ENCODE measurements around the gene NT5M. TPM values are rescaled to one million over a fixed set of nuclear protein-coding genes. Genes with fewer than 3 reads are reported as not detected.
A peak's percentile ranks its signal among the peaks of the same experiment; 100 is the strongest.

NT5M gene
- total RNA-seq, 2 experiments from 2014 or later = 4.3 to 5.4 TPM

DNA sequence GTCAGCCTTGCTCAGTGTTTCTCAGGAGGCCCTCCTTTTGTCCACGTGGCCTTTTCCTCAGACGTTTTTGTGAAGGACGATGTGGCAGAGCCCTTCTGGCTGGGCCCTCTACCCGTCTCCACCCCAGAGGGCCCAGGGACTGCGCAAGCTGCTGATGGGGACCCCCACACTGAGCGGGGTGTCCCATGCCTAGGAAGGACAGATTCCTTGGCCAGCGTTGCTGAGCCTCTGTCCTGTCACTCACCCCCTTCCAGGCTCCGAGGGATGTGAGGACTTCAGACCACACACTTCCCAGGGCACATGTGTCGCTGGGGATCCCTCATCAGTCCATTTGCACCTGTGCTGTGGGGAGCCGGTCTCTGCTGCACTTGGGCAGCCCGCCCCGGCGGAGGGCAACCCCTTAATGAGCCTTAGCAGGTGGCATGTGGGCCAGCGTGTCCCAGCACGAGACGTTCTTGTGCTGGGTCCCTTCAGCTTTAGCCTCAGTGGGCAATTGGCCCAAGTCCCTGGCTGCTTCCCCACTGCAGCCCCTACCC, 48.3 kb downstream of the NT5M start:
- intact Hi-C loops (cut with DNase I, micrococcal nuclease) = loop anchor here in 1 of 2 experiments (10.0 kb wide), 1 partner anchor 673 kb away; no protein-coding TSS in a partner anchor
- no peak overlapping the region for H3K4me3 Mint-ChIP-seq
- H3K9me3 Mint-ChIP-seq (ENCODE audit: low read depth) = no peaks in the 10 kb centered on the region
- POLR2A ChIA-PET = no interaction called here
- DNase-seq (no peak), ATAC-seq (no peak)
- H3K27ac Mint-ChIP-seq = no peak overlapping the region
- H3K27me3 Mint-ChIP-seq = no peaks in the 10 kb centered on the region
- H3K36me3 Mint-ChIP-seq (ENCODE audit: low read depth) = no peaks in the 10 kb centered on the region
- CTCF ChIA-PET = interaction anchor here (3.4 kb wide), 1 partner anchor 290 kb away, joined by 14 read pairs; no protein-coding TSS in a partner anchor
- H3K4me1 Mint-ChIP-seq = no peaks in the 10 kb centered on the region

DNA sequence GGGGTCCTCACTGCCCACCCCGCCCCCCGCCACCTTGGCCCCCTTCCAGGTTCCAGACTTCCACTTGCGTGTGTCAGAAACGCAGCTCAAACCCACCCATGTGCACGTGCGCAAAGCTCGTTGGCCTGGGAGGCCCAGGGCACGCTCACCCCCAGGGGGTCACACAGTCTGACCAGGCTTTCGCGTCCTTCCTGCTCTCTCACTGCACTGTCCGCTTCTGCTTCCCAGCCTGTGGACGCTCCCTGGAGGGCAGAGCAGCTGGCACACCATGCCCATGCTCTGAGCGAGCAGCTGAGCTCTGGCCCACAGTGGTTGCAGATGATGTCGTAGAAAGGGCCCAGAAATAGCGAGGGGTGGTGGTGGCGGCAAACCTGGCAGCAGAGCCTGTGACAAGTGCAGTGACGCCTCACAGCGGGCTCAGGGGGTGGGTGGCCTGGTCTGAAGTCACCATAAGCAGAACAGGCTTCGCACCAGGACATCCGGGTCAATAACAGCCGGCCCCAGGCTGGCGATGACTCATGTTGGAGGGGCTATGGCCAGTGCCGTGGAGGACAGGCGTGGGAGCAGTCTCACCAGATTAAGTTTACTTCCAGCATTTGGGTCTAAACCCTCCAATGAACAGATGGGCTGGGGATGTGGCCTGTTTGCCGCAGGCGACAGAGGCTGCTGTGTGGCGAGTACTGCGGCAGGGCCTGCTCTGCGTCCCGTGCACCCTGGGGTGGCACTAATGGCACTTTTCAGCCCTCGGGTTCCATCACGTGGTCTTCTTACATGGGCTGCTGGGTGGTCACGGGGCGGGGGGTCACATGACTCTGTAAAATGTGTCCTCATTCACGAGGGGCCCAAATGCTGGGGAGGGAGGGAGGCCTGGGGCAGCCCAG, 49.0 kb downstream of the NT5M start:
- CTCF ChIA-PET = interaction anchor here (3.4 kb wide), 1 partner anchor 290 kb away, joined by 14 read pairs; no protein-coding TSS in a partner anchor

DNA sequence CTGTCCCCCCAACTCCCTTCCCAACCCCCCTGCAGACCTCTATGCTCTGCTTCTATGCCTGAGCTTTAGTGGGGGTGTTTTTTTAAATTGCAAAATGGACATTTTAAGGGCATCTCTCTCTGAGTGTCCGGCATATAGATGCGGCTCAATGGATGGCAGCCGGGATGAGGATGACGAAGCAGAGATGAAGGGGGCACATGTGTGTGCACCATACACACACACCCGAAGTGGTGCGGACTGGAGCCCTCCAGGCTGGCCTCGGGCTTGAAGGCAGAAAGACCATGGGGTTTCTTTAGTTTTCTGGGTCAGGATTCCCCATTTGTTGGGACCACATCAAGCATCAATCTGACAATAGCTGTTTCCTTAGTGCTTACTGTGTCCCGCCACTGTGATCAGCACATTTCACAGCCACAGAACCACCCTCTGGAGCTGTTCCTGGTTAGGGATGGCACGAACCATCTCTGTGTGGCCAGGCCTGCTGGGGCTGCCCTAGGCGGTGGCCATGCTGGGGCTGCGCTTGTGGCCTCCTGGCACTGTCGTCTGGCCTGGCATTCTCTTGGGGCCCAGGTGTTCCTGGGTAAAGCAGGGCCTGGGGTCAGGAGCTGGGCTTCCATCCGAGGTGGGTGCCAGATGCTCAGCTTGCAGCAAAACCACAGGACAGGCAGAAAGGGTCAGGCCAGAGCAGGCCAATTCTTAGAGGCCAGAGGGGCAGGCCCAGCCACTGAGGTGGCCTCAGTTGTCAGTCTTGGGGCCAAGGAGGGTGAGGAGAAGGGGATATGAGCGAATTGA, 49.9 kb downstream of the NT5M start:
- no peak for DNase-seq

More for the DNA sequence above, 49.0 kb downstream of the NT5M start:
- Mint-ChIP-seq H3K36me3 (ENCODE audit: low read depth) (no peaks in the 10 kb centered on the region), H3K9me3 (ENCODE audit: low read depth) (no peaks in the 10 kb centered on the region), H3K27ac (no peak overlapping the region), H3K27me3 (no peaks in the 10 kb centered on the region), H3K4me1 (no peaks in the 10 kb centered on the region), H3K4me3 (no peak overlapping the region)
- POLR2A ChIA-PET = no interaction called here
- intact Hi-C loops (cut with DNase I, micrococcal nuclease) = loop anchor here in 1 of 2 experiments (10.0 kb wide), 1 partner anchor 673 kb away; no protein-coding TSS in a partner anchor
- DNase-seq (no peak), ATAC-seq (no peak)

DNA sequence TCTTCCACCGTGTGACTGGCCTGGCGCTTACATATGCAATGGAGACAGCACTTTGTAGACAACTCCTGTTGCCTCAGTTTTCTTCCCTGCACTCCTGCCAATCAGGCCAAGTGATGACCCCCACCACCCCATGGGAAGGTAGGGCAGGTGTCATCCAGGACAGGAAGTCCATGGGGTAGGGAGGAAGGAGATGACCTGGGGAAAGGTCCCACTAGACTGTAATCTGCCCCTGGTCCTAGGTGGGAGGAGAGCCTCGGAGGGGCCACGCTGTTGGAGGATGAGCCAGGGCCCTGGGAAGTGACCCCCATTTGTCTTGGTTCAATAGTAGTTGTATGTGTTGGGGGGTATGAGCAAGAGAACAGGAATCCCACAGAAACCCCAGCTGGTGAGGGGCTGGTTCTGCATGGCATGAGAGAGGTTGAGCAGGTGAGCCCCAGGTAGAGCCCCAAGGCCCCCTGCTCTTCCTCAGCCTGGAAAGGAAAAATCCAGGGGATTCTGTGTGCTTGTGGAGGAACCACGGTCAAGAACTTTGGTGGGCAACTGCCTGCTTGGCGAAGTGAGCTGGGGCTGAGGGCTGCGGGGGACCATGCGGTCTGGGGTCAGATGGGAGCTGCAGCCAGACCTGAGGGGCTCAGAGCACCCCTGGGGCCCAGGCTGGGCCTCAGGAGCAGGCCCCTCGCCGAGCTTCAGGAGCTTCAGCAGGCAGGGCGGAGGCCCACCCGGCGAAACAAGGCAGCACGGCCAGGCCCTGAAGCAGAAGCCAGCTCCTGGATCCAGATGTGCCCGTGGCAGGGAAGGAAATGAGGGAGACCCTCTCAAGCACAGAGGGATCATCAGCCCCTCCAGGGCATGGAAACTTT, 50.7 kb downstream of the NT5M start:
- Mint-ChIP-seq H3K27me3 (no peaks in the 10 kb centered on the region), H3K4me1 (no peaks in the 10 kb centered on the region), H3K9me3 (ENCODE audit: low read depth) (peaks cover 3% of the 10 kb centered on the region), H3K4me3 (no peak overlapping the region), H3K36me3 (ENCODE audit: low read depth) (no peaks in the 10 kb centered on the region), H3K27ac (no peak overlapping the region)
- POLR2A ChIA-PET = no interaction called here
- no peak for ATAC-seq
- CTCF ChIA-PET = interaction anchor here (1.0 to 3.4 kb wide), 6 partner anchors 13 to 288 kb away, joined by 3 to 58 read pairs (median 6); partner anchors contain the start of gene RASD1
- DNase-seq = no peak
- intact Hi-C loops (cut with DNase I, micrococcal nuclease) = loop anchor here in 1 of 2 experiments (10.0 kb wide), 1 partner anchor 671 kb away; no protein-coding TSS in a partner anchor

More for the DNA sequence above, 49.9 kb downstream of the NT5M start:
- ChIA-PET CTCF (interaction anchor here (1.2 to 3.4 kb wide), 3 partner anchors 14 to 289 kb away, joined by 3 to 14 read pairs (median 5); no protein-coding TSS in a partner anchor), POLR2A (no interaction called here)
- H3K9me3 Mint-ChIP-seq (ENCODE audit: low read depth) = no peaks in the 10 kb centered on the region
- intact Hi-C loops (cut with DNase I, micrococcal nuclease) = loop anchor here in 1 of 2 experiments (10.0 kb wide), 1 partner anchor 672 kb away; no protein-coding TSS in a partner anchor
- no peaks in the 10 kb centered on the region for H3K4me1 Mint-ChIP-seq
- no peak overlapping the region for H3K27ac Mint-ChIP-seq
- H3K27me3 Mint-ChIP-seq = no peaks in the 10 kb centered on the region
- ATAC-seq = no peak
- no peaks in the 10 kb centered on the region for H3K36me3 Mint-ChIP-seq (ENCODE audit: low read depth)
- H3K4me3 Mint-ChIP-seq = no peak overlapping the region

DNA sequence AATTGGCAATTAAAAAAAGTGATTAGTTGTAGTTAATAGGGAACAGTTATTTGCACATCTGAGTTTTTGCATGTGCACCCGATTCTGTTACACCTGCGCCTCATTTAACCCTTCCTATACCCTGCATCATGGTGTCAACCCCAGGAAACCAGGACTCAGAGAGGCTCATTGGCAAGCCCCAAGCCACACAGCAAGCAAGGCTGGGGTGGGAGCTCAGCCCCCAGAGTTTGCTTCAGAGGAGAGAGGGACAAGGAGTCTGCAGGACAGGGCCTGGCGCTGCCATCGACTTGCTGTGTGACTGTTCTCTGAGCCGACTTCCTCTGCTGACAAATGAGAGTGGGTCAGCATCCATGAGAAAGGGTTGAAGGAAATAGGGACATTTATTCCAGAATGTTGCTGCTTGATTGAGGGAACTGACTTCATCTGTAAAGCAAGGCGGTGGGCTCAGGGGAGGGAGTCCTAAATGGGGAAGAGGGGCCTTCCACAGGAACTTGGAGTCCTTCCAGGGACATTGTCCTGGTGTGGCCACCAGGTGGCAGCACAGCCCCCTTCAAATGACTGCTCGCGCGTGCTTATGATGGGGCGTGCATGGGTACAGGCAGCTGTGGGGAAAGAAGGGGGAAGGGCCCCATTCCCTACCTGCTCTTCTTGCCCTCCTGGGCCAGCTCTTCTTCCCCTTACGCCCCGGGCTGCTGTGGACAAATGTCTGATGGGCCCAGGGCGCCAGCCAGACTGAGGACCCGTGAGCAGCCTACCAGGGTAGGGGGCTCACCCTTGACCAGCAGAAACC, 51.6 kb downstream of the NT5M start:
- intact Hi-C loops (cut with DNase I, micrococcal nuclease) = loop anchor here (1.0 to 10.0 kb wide), 5 partner anchors 147 to 670 kb away; no protein-coding TSS in a partner anchor
- H3K4me1 Mint-ChIP-seq = no peaks in the 10 kb centered on the region
- no peak overlapping the region for H3K27ac Mint-ChIP-seq
- CTCF ChIA-PET = interaction anchor here (0.5 to 3.4 kb wide), 19 partner anchors 9 to 1052 kb away, joined by 3 to 58 read pairs (median 3); partner anchors contain the start of gene RASD1
- no peaks in the 10 kb centered on the region for H3K36me3 Mint-ChIP-seq (ENCODE audit: low read depth)
- H3K4me3 Mint-ChIP-seq = no peak overlapping the region
- ATAC-seq (peak; percentile 79), DNase-seq (peak; percentile 87)
- POLR2A ChIA-PET = no interaction called here
- H3K9me3 Mint-ChIP-seq (ENCODE audit: low read depth) = peaks cover 6% of the 10 kb centered on the region
- no peaks in the 10 kb centered on the region for H3K27me3 Mint-ChIP-seq

DNA sequence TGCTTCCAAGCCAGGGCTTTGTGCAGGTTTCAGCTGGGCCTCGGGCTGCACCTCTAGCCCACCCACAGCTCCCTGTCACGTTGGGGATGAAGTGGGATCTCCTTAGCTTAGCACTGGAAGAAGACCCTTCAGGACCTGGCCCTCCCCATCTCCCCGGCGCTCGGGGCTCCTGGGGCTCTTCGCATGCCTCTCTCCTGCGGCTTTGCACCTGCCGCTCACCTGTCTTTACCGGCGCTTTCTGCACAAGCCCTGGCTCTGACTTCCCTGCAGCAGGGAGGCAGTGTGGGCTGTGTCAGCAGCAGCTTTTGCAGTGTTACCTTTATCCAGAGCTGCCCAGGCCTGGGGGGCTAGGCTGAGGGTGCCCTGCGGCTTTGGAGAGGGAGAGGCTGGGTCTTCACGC, 52.3 kb downstream of the NT5M start:
- intact Hi-C loops (cut with DNase I, micrococcal nuclease) = loop anchor here (1.0 to 10.0 kb wide), 5 partner anchors 146 to 669 kb away; no protein-coding TSS in a partner anchor
- no peak for ATAC-seq
- Mint-ChIP-seq H3K4me1 (no peaks in the 10 kb centered on the region), H3K9me3 (ENCODE audit: low read depth) (peaks cover 6% of the 10 kb centered on the region), H3K27ac (no peak overlapping the region), H3K36me3 (ENCODE audit: low read depth) (no peaks in the 10 kb centered on the region), H3K27me3 (no peaks in the 10 kb centered on the region), H3K4me3 (no peak overlapping the region)
- POLR2A ChIA-PET = interaction anchor here (0.6 kb wide), 1 partner anchor 117 kb away, joined by 9 read pairs; no protein-coding TSS in a partner anchor
- no peak for DNase-seq
- CTCF ChIA-PET = interaction anchor here (0.5 to 3.4 kb wide), 18 partner anchors 9 to 1052 kb away, joined by 3 to 58 read pairs (median 4); partner anchors contain the start of gene RASD1

DNA sequence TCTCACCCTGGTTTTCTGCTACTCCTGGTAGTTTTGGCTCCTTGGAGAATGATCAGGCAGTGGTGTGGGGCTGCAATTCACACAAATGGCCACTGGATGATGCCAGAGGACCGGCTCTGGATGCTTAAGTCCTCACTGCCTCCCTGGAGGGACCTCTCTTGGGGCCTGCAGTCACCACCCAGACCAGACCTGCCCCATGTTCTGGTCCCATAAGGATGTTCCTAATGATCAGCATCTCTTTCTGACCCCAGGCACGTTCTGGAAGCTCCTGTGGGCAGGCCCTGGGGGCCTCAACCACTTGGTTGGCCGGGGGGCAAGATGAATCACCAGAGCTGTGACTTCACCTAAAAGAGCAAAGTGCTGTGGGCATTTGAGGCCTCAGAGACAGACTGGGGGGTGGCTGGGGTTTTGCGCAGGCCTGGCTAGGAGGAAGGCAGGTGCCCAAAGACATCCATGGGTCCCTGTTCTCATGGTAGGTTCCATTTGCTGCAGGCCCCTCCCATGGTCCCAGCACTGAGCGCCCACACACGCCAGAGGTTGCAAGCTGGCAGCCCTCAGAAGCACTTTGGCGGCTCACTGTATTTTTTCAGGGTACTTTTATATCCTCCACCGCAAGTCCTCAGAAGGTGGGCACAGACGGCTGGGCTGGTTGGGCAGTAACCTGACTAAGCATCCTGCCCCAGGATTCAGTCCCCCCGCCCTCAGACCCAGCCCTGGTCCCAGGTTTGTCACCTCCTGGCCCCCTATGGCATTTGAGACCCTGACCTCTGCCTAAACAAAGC, 53.2 kb downstream of the NT5M start:
- Mint-ChIP-seq H3K27me3 (peaks cover 2% of the 10 kb centered on the region), H3K27ac (no peak overlapping the region), H3K36me3 (ENCODE audit: low read depth) (no peaks in the 10 kb centered on the region), H3K4me3 (no peak overlapping the region), H3K9me3 (ENCODE audit: low read depth) (peaks cover 6% of the 10 kb centered on the region), H3K4me1 (no peaks in the 10 kb centered on the region)
- ATAC-seq = peak; percentile 86
- DNase-seq = peak; percentile 82
- intact Hi-C loops (cut with DNase I, micrococcal nuclease) = loop anchor here (1.0 to 10.0 kb wide), 7 partner anchors 84 to 668 kb away; partner anchors contain the start of gene RASD1 (in 1 of the 2)
- ChIA-PET POLR2A (interaction anchor here (0.6 kb wide), 1 partner anchor 116 kb away, joined by 9 read pairs; no protein-coding TSS in a partner anchor), CTCF (interaction anchor here (0.6 to 3.4 kb wide), 13 partner anchors 13 to 402 kb away, joined by 3 to 58 read pairs (median 5); partner anchors contain the start of gene RASD1)

DNA sequence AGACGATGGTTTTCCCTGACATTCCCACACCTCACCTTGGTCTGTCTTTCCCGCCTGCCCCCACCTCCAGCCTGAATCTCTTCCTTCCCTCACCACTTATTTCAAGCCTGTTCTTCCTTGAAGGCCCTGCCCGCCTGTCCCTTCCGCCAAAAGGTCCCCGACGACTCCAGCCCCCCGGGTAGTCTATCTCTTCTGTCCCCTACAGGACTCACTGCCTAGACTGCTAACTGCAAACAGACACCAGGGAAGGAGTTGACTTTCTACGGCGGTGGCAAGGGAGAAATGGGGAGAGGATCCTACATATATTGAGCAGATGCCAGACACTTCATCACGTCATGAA, 53.7 kb downstream of the NT5M start:
- ATAC-seq (no peak), DNase-seq (no peak)
- ChIA-PET CTCF (interaction anchor here (0.6 to 3.4 kb wide), 10 partner anchors 68 to 401 kb away, joined by 3 to 58 read pairs (median 6); partner anchors contain the start of gene RASD1), POLR2A (no interaction called here)
- intact Hi-C loops (cut with DNase I, micrococcal nuclease) = loop anchor here (1.0 to 10.0 kb wide), 7 partner anchors 83 to 668 kb away; partner anchors contain the start of gene RASD1 (in 1 of the 2)
- H3K4me1 Mint-ChIP-seq = no peaks in the 10 kb centered on the region
- H3K27me3 Mint-ChIP-seq = peaks cover 2% of the 10 kb centered on the region
- no peak overlapping the region for H3K4me3 Mint-ChIP-seq
- H3K27ac Mint-ChIP-seq = no peak overlapping the region
- H3K36me3 Mint-ChIP-seq (ENCODE audit: low read depth) = no peaks in the 10 kb centered on the region
- H3K9me3 Mint-ChIP-seq (ENCODE audit: low read depth) = peaks cover 6% of the 10 kb centered on the region
